A673 (cell line): ENCODE measurements around the gene WRNIP1. TPM values are rescaled to one million over a fixed set of nuclear protein-coding genes. Genes with fewer than 3 reads are reported as not detected.

Experiments used
- BruUV-seq: library from RNA; stranded (reverse); fragments of 400-500 nt; replicated peaks from 2 replicates; lab custom pipeline; 2021; lab: Mats Ljungman, UMichigan
- CTCF ChIA-PET: fragments of 300-600 bp; sonication (Branson Sonifier 250); formaldehyde crosslinking; loops from one replicate; lab custom pipeline; 2022; ENCODE audit warnings: antibody characterized with exemption; lab: Charles Lee
- POLR2A ChIA-PET: fragments of 300-600 bp; sonication (Branson Sonifier 250); formaldehyde crosslinking; loops from one replicate; lab custom pipeline; 2022; ENCODE audit warnings: antibody characterized with exemption; ENCODE audit not compliant: low non-redundant PET; lab: Charles Lee
- DNase-seq: peaks from one replicate; pipeline ENCODE4 v3.0.0-alpha.2; 2015; ENCODE audit warnings: low spot score
- H3K27ac ChIP-seq: fragments of 200-600 bp; sonication (generic); 2 replicates; pipeline ENCODE4 v1.5.1; 2016; ENCODE audit warnings: mixed run types, low read depth, mild to moderate bottlenecking, mixed read lengths, antibody characterized with exemption, low read length; ENCODE audit not compliant: poor library complexity, severe bottlenecking
- H3K27me3 ChIP-seq: fragments of 200-600 bp; sonication (generic); replicated peaks from 2 replicates; pipeline ENCODE4 v1.6.1; 2017; ENCODE audit warnings: mixed run types, low read depth, mild to moderate bottlenecking, mixed read lengths, antibody characterized with exemption, low read length; ENCODE audit not compliant: insufficient read depth, poor library complexity
- H3K36me3 ChIP-seq: fragments of 200-600 bp; sonication (generic); 2 replicates; pipeline ENCODE4 v1.6.1; 2016; ENCODE audit warnings: mixed run types, mild to moderate bottlenecking, mixed read lengths, antibody characterized with exemption, low read length; ENCODE audit not compliant: insufficient read depth, poor library complexity, severe bottlenecking
- H3K4me1 ChIP-seq: fragments of 200-600 bp; sonication (generic); 2 replicates; pipeline ENCODE4 v1.6.1; 2017; ENCODE audit warnings: mixed run types, mild to moderate bottlenecking, mixed read lengths, antibody characterized with exemption, low read length; ENCODE audit not compliant: insufficient read depth, poor library complexity, severe bottlenecking
- H3K4me3 ChIP-seq: fragments of 200-600 bp; sonication (generic); 2 replicates; pipeline ENCODE4 v1.5.1; 2016; ENCODE audit warnings: low read depth, mixed run types, mild to moderate bottlenecking, mixed read lengths, low read length; ENCODE audit not compliant: poor library complexity, severe bottlenecking
- H3K9me3 ChIP-seq: fragments of 200-600 bp; sonication (generic); 2 replicates; pipeline ENCODE4 v1.6.1; 2016; ENCODE audit warnings: mixed run types, low read depth, mild to moderate bottlenecking, mixed read lengths, antibody characterized with exemption, low read length; ENCODE audit not compliant: poor library complexity, severe bottlenecking
- CTCF ChIP-seq: fragments of 300-800, 200-600 bp; sonication (generic); conservative IDR thresholded peaks from 2 replicates; pipeline ENCODE4 v1.5.1; 2017; ENCODE audit warnings: low read depth, mild to moderate bottlenecking, antibody characterized with exemption, low read length, moderate library complexity, mixed read lengths
- EZH2 ChIP-seq: fragments of 200-600 bp; sonication (generic); IDR thresholded peaks from 2 replicates; pipeline ENCODE4 v1.6.1; 2017; ENCODE audit warnings: borderline replicate concordance, low read depth, mild to moderate bottlenecking, mixed read lengths, antibody characterized with exemption, low read length; ENCODE audit not compliant: poor library complexity, severe bottlenecking
- intact Hi-C: fragments of 100-400 bp; cut with micrococcal nuclease; formaldehyde crosslinking; loops from one replicate; pipeline ENCODE4 v1.10.0; 2022; ENCODE audit not compliant: unreplicated experiment
- total RNA-seq: library from RNA; stranded (reverse); gene quantifications from 2 replicates; pipeline ENCODE4 v1.2.3, GENCODE V29; 2021

Gene WRNIP1
- total RNA-seq, 1 experiment from 2014 or later, result 49.3 TPM

- intact Hi-C loops, result no loop called here
- DNase-seq, result no peak
- H3K27ac ChIP-seq, result no peak overlapping the region
- TF ChIP-seq CTCF (no peak), EZH2 (no peak)
- no peak overlapping the region for H3K4me3 ChIP-seq
- BruUV-seq, result no TSS peak
- H3K27me3 ChIP-seq, result no peaks in the 10 kb centered on the region
- no peaks in the 10 kb centered on the region for H3K9me3 ChIP-seq
- H3K4me1 ChIP-seq, result peaks cover 10% of the 10 kb centered on the region
- ChIA-PET POLR2A (no interaction called here), CTCF (no interaction called here)
- H3K36me3 ChIP-seq, result no peaks in the 10 kb centered on the region
These were observed 41.5 kb downstream of the WRNIP1 start for GRCh38 chr6:2806644-2807043.

GRCh38 chr6:2807342-2808090 lies 42.3 kb downstream of the WRNIP1 start:
- BruUV-seq, result no TSS peak
- Histone ChIP-seq H3K4me3 (no peak overlapping the region), H3K27me3 (no peaks in the 10 kb centered on the region), H3K9me3 (no peaks in the 10 kb centered on the region), H3K4me1 (peaks cover 10% of the 10 kb centered on the region), H3K27ac (no peak overlapping the region), H3K36me3 (no peaks in the 10 kb centered on the region)
- ChIA-PET POLR2A (no interaction called here), CTCF (no interaction called here)
- intact Hi-C loops, result no loop called here
- DNase-seq, result peak; percentile 37
- TF ChIP-seq EZH2 (no peak), CTCF (no peak)

- Histone ChIP-seq H3K4me3 (no peak overlapping the region), H3K4me1 (peaks cover 10% of the 10 kb centered on the region), H3K27me3 (no peaks in the 10 kb centered on the region), H3K9me3 (no peaks in the 10 kb centered on the region), H3K36me3 (no peaks in the 10 kb centered on the region), H3K27ac (no peak overlapping the region)
- no TSS peak for BruUV-seq
- intact Hi-C loops, result no loop called here
- POLR2A ChIA-PET, result no interaction called here
- DNase-seq, result no peak
- TF ChIP-seq EZH2, result no peak
- no peak for TF ChIP-seq CTCF
- CTCF ChIA-PET, result no interaction called here
These were observed 43.8 kb downstream of the WRNIP1 start for GRCh38 chr6:2809015-2809414.
